Measurements from ENCODE around the gene UGT2B15.
"Not testable (repeated sequence)": the region's sequence is repeated elsewhere in the genome, so short reads cannot be mapped to it uniquely, and the experiment has no call there.

UGT2B15 gene

GRCh38 chr4:68655764-68656444 lies 14.5 kb downstream of the UGT2B15 start:
- no peak for DNase-seq

- no peak for DNase-seq
Observed at GRCh38 chr4:68654946-68655721, 15.3 kb downstream of the UGT2B15 start.

- DNase-seq: no peak
Observed at GRCh38 chr4:68651932-68652331, 18.5 kb downstream of the UGT2B15 start.

- DNase-seq: no peak
Observed at GRCh38 chr4:68630371-68630770, 40.1 kb downstream of the UGT2B15 start.

- not testable (repeated sequence) for DNase-seq
Observed at GRCh38 chr4:68622731-68623130, 47.7 kb downstream of the UGT2B15 start.

GRCh38 chr4:68617003-68617698 lies 53.3 kb downstream of the UGT2B15 start:
- no peak for DNase-seq

- DNase-seq: no peak
Observed at GRCh38 chr4:68615699-68616422, 54.6 kb downstream of the UGT2B15 start.

DNA sequence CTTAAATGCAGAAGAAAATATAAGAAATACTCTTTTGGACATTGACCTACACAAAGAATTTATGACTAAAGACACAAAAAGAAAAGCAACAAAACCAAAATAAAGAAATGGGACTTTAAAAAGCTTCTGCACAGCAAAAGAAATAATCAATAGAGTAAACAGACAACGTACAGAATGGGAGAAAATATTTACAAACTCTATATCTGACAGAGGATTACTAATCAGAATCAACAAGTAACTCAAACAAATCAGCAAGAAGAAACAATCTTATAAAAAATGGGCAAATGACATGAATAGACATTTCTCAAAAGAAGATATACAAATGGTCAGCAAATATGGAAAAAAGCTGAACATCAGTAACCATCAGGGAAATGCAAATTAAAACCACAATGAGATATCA lies 56.7 kb downstream of the UGT2B15 start:
- DNase-seq: no peak

DNA sequence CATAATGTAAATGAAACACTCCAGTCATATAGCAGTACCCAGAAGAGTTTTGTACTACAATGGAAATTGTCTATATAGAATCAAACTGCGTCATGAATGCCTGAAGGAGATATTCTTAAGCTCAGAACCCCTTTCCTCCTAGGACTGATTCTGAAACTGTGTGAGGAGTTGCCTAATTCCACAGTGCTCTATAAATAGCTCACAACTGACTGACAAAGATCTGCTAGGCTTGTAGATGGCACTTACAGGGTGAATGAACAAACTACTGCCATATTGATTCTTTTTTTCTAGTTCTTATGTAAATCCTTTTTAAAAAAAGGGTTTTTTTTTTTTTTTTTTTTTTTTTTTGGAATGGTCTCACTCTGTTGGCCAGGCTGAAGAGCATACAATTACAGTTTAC lies 64.2 kb downstream of the UGT2B15 start:
- DNase-seq: no peak

- DNase-seq: no peak
Observed at GRCh38 chr4:68599150-68599549, 71.3 kb downstream of the UGT2B15 start.

DNA sequence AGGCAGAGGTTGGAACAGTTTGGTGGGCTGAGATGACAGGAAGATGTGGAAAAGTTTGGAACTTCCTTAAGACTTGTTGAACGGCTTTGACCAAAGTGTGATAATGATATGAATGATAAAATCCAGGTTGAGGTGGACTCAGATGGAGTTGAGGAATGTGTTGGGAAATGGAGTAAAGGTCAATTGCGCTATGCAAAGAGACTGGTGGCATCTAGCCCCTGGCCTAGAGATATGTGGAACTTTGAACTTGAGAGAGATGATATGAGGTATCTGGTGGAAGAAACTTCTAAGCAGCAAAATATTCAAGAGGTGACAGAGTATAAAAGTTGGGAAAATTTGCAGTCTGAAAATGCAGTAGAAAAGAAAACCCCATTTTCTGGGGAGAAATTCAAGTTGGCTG lies 73.0 kb downstream of the UGT2B15 start:
- no peak for DNase-seq
